HepG2 (cell line): ENCODE measurements around the gene LRIG1. TPM values are rescaled to one million over a fixed set of nuclear protein-coding genes. Genes with fewer than 3 reads are reported as not detected.

Source experiments
- ATAC-seq: fragments of 200-7000 bp; cut with Tn5 transposase; 3 replicates; pipeline ENCODE4 v1.9.1; 2020; ENCODE audit warnings: mild to moderate bottlenecking, moderate library complexity
- BruUV-seq: library from RNA; stranded (reverse); fragments of 400-500 nt; replicated peaks from 2 replicates; lab custom pipeline; 2021; lab: Mats Ljungman, UMichigan
- CTCF ChIA-PET: fragments of 300-600 bp; formaldehyde crosslinking; extraction: SDS; loops from one replicate; lab custom pipeline; 2021; ENCODE audit warnings: low total read pairs, inconsistent platforms, low intra/inter-chr PET ratio; lab: Yijun Ruan, JAX
- POLR2A ChIA-PET: fragments of 350-600 bp; sonication (Branson Sonifier 250); formaldehyde crosslinking; loops from one replicate; lab custom pipeline; 2020; ENCODE audit warnings: antibody characterized with exemption, inconsistent platforms; lab: Yijun Ruan, JAX
- DNase-seq: peaks from one replicate; pipeline ENCODE4 v3.0.0-alpha.2; 2015; ENCODE audit warnings: low spot score
- FAIRE-seq: peaks from 3 replicates; lab custom pipeline; 2011; peaks lifted over from hg19 to GRCh38; lab: Jason Lieb, UNC
- H2AFZ ChIP-seq: one replicate; pipeline ENCODE4 v1.6.1; 2011; ENCODE audit warnings: low read length, inconsistent platforms
- H3K27ac ChIP-seq: fragments of 300-600 bp; 3 replicates; pipeline ENCODE4 v1.8.0; 2011; ENCODE audit warnings: mixed run types, mild to moderate bottlenecking, mixed read lengths, low read length, inconsistent platforms; ENCODE audit not compliant: insufficient read depth; ENCODE audit errors: extremely low read length
- H3K27me3 ChIP-seq, 2 experiments: fragments of 200-600 bp in 1 of 2; 2 replicates in 1 of 2; 3 replicates in 1 of 2; pipeline versions ENCODE4 v1.6.0 to v1.8.0; 2011; ENCODE audit warnings: low read length in 2 of 2, mild to moderate bottlenecking in 2 of 2, moderate library complexity in 2 of 2, inconsistent platforms in 1 of 2; ENCODE audit not compliant: insufficient read depth in 2 of 2, control insufficient read depth in 1 of 2
- H3K36me3 ChIP-seq, 2 experiments: fragments of 200-600 bp in 1 of 2; replicated peaks in 1 of 2; 2 replicates in 1 of 2; 3 replicates in 1 of 2; pipeline versions ENCODE4 v1.5.1 to v1.8.0; 2011; ENCODE audit warnings: low read length in 2 of 2, inconsistent platforms in 1 of 2; ENCODE audit not compliant: insufficient read depth in 2 of 2, control insufficient read depth in 1 of 2
- H3K4me1 ChIP-seq: 2 replicates; pipeline ENCODE4 v1.5.1; 2012; ENCODE audit warnings: low read length, inconsistent platforms; ENCODE audit not compliant: insufficient read depth
- H3K4me2 ChIP-seq: 2 replicates; pipeline ENCODE4 v1.6.0; 2011; ENCODE audit warnings: low read depth, low read length, inconsistent platforms
- H3K4me3 ChIP-seq, 3 experiments: fragments of 200-600 bp in 1 of 3; sonication (generic), shearing (Covaris generic) in 1 of 3; replicated peaks in 1 of 3; 2 replicates each; pipeline ENCODE4 v1.5.1; 2011 to 2016; ENCODE audit warnings: low read length in 3 of 3, inconsistent platforms in 2 of 3, low read depth in 2 of 3, mild to moderate bottlenecking in 2 of 3, control low read depth in 1 of 3, mixed read lengths in 1 of 3; ENCODE audit not compliant: insufficient read depth in 1 of 3
- H3K79me2 ChIP-seq: one replicate; pipeline ENCODE4 v1.6.1; 2011; ENCODE audit warnings: low read length, inconsistent platforms; ENCODE audit not compliant: insufficient read depth
- H3K9ac ChIP-seq: 2 replicates; pipeline ENCODE4 v1.6.0; 2011; ENCODE audit warnings: mild to moderate bottlenecking, low read depth, low read length, inconsistent platforms; ENCODE audit not compliant: insufficient read depth
- H3K9me3 ChIP-seq: 2 replicates; pipeline ENCODE4 v1.5.1; 2012; ENCODE audit warnings: mild to moderate bottlenecking, low read length
- H4K20me1 ChIP-seq: 2 replicates; pipeline ENCODE4 v1.6.0; 2011; ENCODE audit warnings: inconsistent platforms, mild to moderate bottlenecking, low read length, moderate library complexity; ENCODE audit not compliant: insufficient read depth
- CBX1 ChIP-seq: IDR thresholded peaks from one replicate; pipeline ENCODE4 v1.6.1; 2016; ENCODE audit warnings: antibody characterized with exemption, low read depth
- RBM22 ChIP-seq: fragments of 200-400 bp; formaldehyde crosslinking; optimal IDR thresholded peaks from 2 replicates; pipeline ENCODE3; 2017; ENCODE audit warnings: mild to moderate bottlenecking, low read length, moderate library complexity
- ZNF510 ChIP-seq: sonication (generic); formaldehyde crosslinking; IDR thresholded peaks from 2 replicates; pipeline ENCODE4 v1.4.0; 2020; ENCODE audit warnings: low read depth, mild to moderate bottlenecking, missing genetic modification reagents
- WGBS: methylation state at CpG from one replicate; pipeline ENCODE4 v1.1.6; 2017; ENCODE audit warnings: low lambda C conversion rate; 5-methylcytosine and 5-hydroxymethylcytosine counted together
- in situ Hi-C: cut with HindIII; loops from 2 replicates; pipeline ENCODE4 v1.10.0; 2017; ENCODE audit warnings: low pct_unique_long_range_greater_than_20kb; ENCODE audit not compliant: extremely low pct_ligation_motif_present
- intact Hi-C: fragments of 100-400 bp; cut with micrococcal nuclease; formaldehyde crosslinking; loops from one replicate; pipeline ENCODE4 v1.10.0; 2022; ENCODE audit not compliant: unreplicated experiment
- polyA plus RNA-seq, 8 experiments: library from polyadenylated mRNA; depleted of rRNA in 3 of 8; stranded (reverse) in 7 of 8; unstranded in 1 of 8; fragments of >200 nt; fragmentation: Illumina TruSeq in 4 of 8; extraction: Trizol in 4 of 8; gene quantifications; 2 replicates each; pipeline versions ENCODE4 v1.2.1 to v1.2.3, GENCODE V29; 2011 to 2016; ENCODE audit warnings: low read depth in 4 of 8, missing spikeins in 1 of 8, mixed read lengths in 1 of 8; ENCODE audit not compliant: insufficient read depth in 1 of 8
- total RNA-seq, 5 experiments: library from RNA; depleted of rRNA; stranded (reverse); fragments of >200 nt; fragmentation: Illumina TruSeq; extraction: Trizol; gene quantifications; 2 replicates each; pipeline ENCODE4 v1.2.3, GENCODE V29; 2016; ENCODE audit warnings: low read depth in 1 of 5
- TF ChIP-seq, protein P1 (sequence below), 2 experiments: fragments of 450-650 bp in 1 of 2; sonication (generic) in 1 of 2; formaldehyde crosslinking; IDR thresholded peaks; 2 replicates each; pipeline versions ENCODE4 v1.5.0 to v1.8.0; 2020 to 2022; ENCODE audit warnings: mild to moderate bottlenecking in 1 of 2, missing genetic modification reagents in 1 of 2
- TF ChIP-seq, protein P2 (sequence below): sonication (generic); formaldehyde crosslinking; IDR thresholded peaks from 2 replicates; pipeline ENCODE4 v1.4.0; 2020; ENCODE audit warnings: missing genetic modification reagents

Gene LRIG1
- total and polyA plus RNA-seq, 2 of the 13 experiments (the other 11 are each of a cell fraction or from before 2014, with no cell fraction given) = 17.8 to 24.8 TPM

GRCh38 chr3:66415867-66416428 lies 84.9 kb downstream of the LRIG1 start:
- no TSS peak for BruUV-seq
- POLR2A ChIA-PET = no interaction called here
- in situ Hi-C loops = no loop called here
- intact Hi-C loops = no loop called here
- Histone ChIP-seq H3K4me3 (no peak overlapping the region), H3K9me3 (peaks cover 2% of the 10 kb centered on the region; the same call in 1 of the 2 replicates), H2AFZ (no peak overlapping the region), H3K9ac (no peak overlapping the region), H3K27me3 (no peaks in the 10 kb centered on the region), H3K79me2 (peaks cover 4% of the 10 kb centered on the region), H3K27ac (no peak overlapping the region), H3K4me1 (no peaks in the 10 kb centered on the region), H3K36me3 (peaks cover 19 to 39% of the 10 kb centered on the region in 2 experiments), H3K4me2 (no peak overlapping the region), H4K20me1 (no peaks in the 10 kb centered on the region)
- WGBS = 73% methylated on average over 5 of the region's 5 CpGs
- TF ChIP-seq, protein P1, sequence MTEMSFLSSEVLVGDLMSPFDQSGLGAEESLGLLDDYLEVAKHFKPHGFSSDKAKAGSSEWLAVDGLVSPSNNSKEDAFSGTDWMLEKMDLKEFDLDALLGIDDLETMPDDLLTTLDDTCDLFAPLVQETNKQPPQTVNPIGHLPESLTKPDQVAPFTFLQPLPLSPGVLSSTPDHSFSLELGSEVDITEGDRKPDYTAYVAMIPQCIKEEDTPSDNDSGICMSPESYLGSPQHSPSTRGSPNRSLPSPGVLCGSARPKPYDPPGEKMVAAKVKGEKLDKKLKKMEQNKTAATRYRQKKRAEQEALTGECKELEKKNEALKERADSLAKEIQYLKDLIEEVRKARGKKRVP (CRISPR knock-in tag; IDR thresholded peaks at IDR 0.05) = no peak
- TF ChIP-seq ZNF510 (CRISPR knock-in tag) (no peak), CBX1 (no peak)
- CTCF ChIA-PET = no interaction called here
- ATAC-seq = no peak
- FAIRE-seq = no peak
- no peak for DNase-seq

DNA sequence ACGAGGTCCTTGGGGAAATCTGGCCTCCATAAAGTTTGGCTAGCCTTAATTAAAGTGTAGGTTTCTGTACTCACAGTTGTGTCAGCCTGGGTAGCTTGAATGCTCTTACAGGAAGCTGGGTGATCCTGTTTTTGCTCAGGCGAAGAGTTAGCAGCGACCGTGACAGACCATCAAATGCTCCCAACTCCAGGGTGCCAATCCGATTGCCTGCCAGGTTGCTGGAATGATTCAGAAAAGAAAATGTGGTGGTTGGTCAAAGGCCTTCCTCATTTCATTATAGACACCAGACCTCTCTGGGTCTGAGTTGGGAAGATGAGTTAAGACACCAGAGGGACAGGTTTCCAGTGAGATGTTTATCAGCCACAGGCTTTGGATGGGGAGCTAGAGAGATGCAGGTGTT lies 86.0 kb downstream of the LRIG1 start:
- POLR2A ChIA-PET = no interaction called here
- intact Hi-C loops = no loop called here
- no TSS peak for BruUV-seq
- Histone ChIP-seq H3K4me3 (no peak overlapping the region), H3K79me2 (peaks cover 4% of the 10 kb centered on the region)
- TF ChIP-seq, protein P2, sequence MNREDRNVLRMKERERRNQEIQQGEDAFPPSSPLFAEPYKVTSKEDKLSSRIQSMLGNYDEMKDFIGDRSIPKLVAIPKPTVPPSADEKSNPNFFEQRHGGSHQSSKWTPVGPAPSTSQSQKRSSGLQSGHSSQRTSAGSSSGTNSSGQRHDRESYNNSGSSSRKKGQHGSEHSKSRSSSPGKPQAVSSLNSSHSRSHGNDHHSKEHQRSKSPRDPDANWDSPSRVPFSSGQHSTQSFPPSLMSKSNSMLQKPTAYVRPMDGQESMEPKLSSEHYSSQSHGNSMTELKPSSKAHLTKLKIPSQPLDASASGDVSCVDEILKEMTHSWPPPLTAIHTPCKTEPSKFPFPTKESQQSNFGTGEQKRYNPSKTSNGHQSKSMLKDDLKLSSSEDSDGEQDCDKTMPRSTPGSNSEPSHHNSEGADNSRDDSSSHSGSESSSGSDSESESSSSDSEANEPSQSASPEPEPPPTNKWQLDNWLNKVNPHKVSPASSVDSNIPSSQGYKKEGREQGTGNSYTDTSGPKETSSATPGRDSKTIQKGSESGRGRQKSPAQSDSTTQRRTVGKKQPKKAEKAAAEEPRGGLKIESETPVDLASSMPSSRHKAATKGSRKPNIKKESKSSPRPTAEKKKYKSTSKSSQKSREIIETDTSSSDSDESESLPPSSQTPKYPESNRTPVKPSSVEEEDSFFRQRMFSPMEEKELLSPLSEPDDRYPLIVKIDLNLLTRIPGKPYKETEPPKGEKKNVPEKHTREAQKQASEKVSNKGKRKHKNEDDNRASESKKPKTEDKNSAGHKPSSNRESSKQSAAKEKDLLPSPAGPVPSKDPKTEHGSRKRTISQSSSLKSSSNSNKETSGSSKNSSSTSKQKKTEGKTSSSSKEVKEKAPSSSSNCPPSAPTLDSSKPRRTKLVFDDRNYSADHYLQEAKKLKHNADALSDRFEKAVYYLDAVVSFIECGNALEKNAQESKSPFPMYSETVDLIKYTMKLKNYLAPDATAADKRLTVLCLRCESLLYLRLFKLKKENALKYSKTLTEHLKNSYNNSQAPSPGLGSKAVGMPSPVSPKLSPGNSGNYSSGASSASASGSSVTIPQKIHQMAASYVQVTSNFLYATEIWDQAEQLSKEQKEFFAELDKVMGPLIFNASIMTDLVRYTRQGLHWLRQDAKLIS (CRISPR knock-in tag) = no peak
- peak; percentile 47 for TF ChIP-seq RBM22
- TF ChIP-seq, all 625 proteins: peak for 1
- ATAC-seq = no peak
- 100% methylated on average over 2 of the region's 5 CpGs for WGBS
- DNase-seq = no peak
- FAIRE-seq = no peak
- Histone ChIP-seq H3K27ac (no peak overlapping the region), H3K27me3 (no peaks in the 10 kb centered on the region), H3K9ac (no peak overlapping the region), H2AFZ (no peak overlapping the region), H4K20me1 (no peaks in the 10 kb centered on the region), H3K4me2 (no peak overlapping the region), H3K9me3 (no peaks in the 10 kb centered on the region), H3K4me1 (no peaks in the 10 kb centered on the region), H3K36me3 (peaks cover 25 to 50% of the 10 kb centered on the region in 2 experiments)
- in situ Hi-C loops = no loop called here
- CTCF ChIA-PET = no interaction called here
